GM18507 (cell line): ENCODE results near the gene BCHE.
"Not testable (repeated sequence)": the region's sequence is repeated elsewhere in the genome, so short reads cannot be mapped to it uniquely, and the experiment has no call there.

ENCODE experiments used
- DNase-seq: peaks from one replicate; pipeline ENCODE4 v3.0.0; 2011; ENCODE audit warnings: low read depth; ENCODE audit not compliant: insufficient read length; ENCODE audit errors: extremely low spot score
- FAIRE-seq: peaks from 2 replicates; lab custom pipeline; 2011; peaks lifted over from hg19 to GRCh38; lab: Jason Lieb, UNC

The BCHE gene

GRCh38 chr3:165820671-165821123 is 16.5 kb downstream of the BCHE start:
- DNase-seq (no peak), FAIRE-seq (no peak)

GRCh38 chr3:165817160-165817709 is 20.0 kb downstream of the BCHE start:
- DNase-seq (no peak), FAIRE-seq (no peak)

GRCh38 chr3:165816209-165816608 is 21.0 kb downstream of the BCHE start:
- DNase-seq (no peak), FAIRE-seq (no peak)

GRCh38 chr3:165815682-165816081 is 21.5 kb downstream of the BCHE start:
- FAIRE-seq (no peak), DNase-seq (no peak)

DNA sequence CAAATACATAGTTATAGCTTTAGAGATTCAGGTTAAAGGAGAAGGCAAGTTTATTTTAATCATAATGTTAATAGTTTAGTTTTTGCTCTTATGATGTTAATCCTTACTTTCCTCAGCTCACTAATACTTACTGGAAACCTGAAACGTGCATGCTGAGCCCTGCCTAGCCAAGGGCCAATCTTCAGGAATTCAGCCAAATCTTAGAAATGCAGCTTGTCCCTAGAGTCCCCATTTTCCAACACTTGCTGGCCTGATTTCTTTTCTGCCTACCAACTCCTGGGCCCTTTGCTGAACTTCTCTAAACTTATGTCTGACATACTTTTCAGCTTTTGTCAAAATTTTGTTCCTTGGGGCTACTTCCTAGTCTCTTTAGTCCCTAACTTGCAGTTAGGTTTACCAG is 22.8 kb downstream of the BCHE start:
- DNase-seq (no peak), FAIRE-seq (no peak)

DNA sequence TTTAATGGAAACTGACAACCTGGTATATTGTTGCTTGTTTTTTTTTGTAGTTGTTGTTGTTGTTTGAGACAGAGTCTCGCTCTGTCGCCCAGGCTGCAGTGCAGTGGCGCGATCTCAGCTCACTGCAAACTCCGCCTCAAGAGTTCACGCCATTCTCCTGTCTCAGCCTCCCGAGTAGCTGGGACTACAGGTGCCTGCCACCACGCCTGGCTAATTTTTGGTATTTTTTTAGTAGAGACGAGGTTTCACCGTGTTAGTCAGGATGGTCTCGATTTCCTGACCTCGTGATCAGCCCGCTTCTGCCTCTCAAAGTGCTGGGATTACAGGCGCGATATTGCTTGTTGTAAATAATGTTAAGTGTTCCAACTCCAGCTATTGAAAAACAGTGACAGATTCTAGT is 29.3 kb downstream of the BCHE start:
- DNase-seq, FAIRE-seq: not testable (repeated sequence)

DNA sequence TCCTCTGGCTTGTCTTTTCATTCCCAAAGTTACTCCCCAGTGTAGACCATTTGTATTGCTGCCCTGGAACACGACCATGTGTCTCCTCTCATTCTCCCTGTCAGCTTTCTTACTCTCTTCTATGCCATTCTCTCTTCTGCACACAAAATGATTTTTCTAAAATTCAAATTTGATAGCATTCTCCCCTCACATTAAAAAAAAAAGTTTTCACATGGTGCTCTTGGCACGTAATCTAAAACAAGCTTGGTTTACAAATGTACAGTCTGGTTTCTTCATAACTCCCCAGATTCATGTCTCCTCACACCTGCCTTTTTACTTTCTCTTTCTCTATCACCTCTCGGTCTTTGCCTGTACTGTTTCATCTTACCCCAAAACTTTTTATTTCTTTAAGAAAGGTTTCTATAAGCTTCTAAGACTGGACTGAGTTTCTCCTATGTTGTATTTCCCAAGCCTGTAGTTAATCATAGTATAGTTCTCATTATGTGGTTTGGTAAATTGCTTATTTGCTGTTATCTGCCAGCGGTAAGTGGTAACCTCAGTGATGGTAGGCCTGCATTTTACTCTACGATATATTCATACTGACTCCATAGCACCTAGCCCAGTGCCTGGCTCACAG is 31.2 kb downstream of the BCHE start:
- DNase-seq (no peak), FAIRE-seq (no peak)

DNA sequence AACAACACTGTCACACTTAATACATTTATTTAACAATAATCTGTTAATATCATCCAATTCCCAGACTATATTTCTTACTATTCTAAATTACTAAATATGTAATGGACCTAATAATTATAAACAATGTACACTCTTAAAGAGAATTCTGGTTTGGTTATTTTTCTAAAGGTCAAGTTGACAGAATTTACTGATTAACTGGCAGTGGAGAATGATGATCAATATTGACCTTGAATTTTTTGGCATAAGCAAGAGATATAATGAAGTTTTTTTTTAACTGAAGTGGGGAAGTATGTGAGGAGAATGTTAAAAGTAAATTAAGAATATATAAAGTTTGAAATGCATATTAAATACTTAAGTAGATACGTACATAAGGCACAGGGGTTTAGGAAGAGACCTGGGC is 33.8 kb downstream of the BCHE start:
- DNase-seq (no peak), FAIRE-seq (no peak)

- no peak for DNase-seq
- FAIRE-seq = no peak
Measured at GRCh38 chr3:165800970-165801369, 36.3 kb downstream of the BCHE start.

- DNase-seq = no peak
- FAIRE-seq = no peak
Measured at GRCh38 chr3:165799026-165799425, 38.2 kb downstream of the BCHE start.

- DNase-seq (no peak), FAIRE-seq (no peak)
Measured at GRCh38 chr3:165797551-165797950, 39.7 kb downstream of the BCHE start.

- FAIRE-seq (no peak), DNase-seq (no peak)
Measured at GRCh38 chr3:165796701-165797100, 40.5 kb downstream of the BCHE start.

DNA sequence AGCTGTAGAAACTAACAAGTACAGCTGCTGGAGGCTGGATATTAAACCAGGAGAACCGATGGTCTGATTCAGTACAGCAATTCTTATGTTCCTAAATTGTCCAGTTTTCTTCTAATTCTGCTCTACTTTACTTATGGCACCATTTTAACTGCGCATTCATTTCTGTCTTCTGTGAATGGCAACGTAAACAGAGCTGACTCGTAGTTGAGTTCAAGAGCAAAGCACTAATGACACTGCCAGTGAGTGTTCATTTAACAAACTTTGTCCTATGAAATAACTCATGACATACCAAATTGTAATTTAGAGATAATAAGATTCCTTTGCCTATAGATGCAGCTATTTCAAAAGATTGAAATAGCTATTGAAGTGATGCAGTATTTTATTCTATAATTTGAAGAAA is 48.7 kb downstream of the BCHE start:
- DNase-seq = no peak
- FAIRE-seq = no peak

GRCh38 chr3:165786013-165786412 is 51.2 kb downstream of the BCHE start:
- no peak for DNase-seq
- no peak for FAIRE-seq

DNA sequence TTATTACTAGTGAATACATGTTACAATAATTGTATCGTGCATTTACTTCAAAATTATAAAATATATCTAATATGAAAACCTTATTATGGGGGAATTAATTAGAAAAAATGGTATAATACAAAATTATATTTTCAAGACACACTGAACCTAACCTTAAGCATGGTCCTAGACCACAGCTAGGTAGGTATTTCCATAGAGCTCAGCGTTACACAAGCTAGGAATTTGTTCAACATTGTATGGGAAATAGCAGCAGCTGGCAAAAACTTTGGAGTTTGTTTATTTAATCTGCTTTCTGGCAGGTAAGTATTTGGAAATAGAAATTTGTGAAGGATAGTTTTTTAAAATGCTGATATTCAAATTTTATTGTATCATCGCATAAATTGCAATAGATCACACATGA is 52.9 kb downstream of the BCHE start:
- FAIRE-seq = no peak
- no peak for DNase-seq

GRCh38 chr3:165783383-165783782 is 53.8 kb downstream of the BCHE start:
- DNase-seq = no peak
- FAIRE-seq = no peak

- no peak for FAIRE-seq
- DNase-seq = no peak
Measured at GRCh38 chr3:165778891-165779290, 58.3 kb downstream of the BCHE start.

DNA sequence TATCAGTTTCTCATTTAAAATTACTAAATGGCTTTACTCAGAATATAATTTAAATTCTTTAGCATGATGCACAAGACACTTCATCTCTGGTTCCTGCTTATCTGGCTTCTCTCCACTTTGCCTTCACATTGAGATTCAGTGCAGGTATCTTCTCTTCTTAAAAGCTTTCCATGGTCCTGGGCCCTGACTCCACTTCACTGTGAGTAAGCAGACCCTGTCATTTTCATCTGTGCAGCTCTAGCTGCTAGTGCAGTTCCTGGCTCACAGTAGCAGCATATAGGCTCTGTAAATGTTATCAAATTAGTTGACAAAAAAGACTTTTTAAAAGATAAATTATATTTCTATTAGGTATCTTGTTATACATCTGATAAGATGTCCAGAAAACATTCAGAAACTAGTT is 58.8 kb downstream of the BCHE start:
- FAIRE-seq = no peak
- no peak for DNase-seq

DNA sequence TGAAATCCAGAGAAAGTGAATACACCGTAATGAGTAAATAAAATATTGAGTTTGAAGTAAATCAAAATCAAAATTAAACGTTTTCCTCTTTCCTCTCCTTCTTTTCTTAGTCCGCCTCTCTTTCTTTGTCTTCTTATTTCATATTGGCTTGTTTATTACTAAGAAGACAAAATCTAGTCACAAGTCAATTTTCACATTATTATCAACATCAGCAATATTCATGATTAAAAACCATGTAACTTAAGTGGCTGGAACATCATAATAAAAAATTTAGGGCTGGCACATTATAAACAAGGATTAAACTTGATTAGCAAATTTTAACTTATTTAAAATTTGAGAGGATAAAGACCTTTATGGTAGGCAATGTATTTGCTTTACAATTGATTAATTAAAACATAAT is 61.4 kb downstream of the BCHE start:
- FAIRE-seq (no peak), DNase-seq (no peak)

- no peak for DNase-seq
- FAIRE-seq = no peak
Measured at GRCh38 chr3:165770781-165771180, 66.4 kb downstream of the BCHE start.

DNA sequence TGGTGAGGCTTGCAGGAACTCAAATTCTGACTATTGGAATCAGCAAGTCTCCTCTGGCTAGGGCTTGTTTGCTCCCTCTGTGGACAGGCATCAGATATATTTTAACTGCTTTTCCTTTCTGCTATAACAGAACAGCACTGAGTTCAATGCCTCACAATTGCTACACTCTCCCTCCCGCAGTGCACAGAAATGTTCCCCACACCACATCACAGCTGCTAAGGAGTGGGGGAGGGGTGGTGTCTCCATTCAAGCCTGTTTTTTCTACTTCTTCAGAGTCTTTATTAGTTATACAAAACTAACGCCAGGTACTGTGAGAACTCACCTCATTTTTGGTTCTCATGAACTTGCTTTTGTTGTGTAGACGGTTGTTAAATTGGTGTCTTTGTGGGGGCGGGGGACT is 68.5 kb downstream of the BCHE start:
- DNase-seq (no peak), FAIRE-seq (no peak)

- no peak for DNase-seq
- no peak for FAIRE-seq
Measured at GRCh38 chr3:165759041-165759440, 78.2 kb downstream of the BCHE start.
